Pulmonary artery endothelial cell (primary cell): ENCODE data around the gene MCU. TPM values are rescaled to one million over a fixed set of nuclear protein-coding genes. Genes with fewer than 3 reads are reported as not detected.
A peak's percentile ranks its signal among the peaks of the same experiment; 100 is the strongest.

Source experiments
- DNase-seq: peaks from one replicate; pipeline ENCODE4 v3.0.0-alpha.2; 2011; ENCODE audit warnings: low read depth, low spot score
- total RNA-seq: library from RNA; depleted of rRNA; stranded (reverse); fragments of >200 nt; gene quantifications from 2 replicates; pipeline ENCODE4 v1.2.3, GENCODE V29; 2014

Gene MCU
- total RNA-seq, 1 donor from 2014 or later, result 22.4 TPM

GRCh38 chr10:72802332-72802731 lies 110.4 kb downstream of the MCU start:
- no peak for DNase-seq

DNA sequence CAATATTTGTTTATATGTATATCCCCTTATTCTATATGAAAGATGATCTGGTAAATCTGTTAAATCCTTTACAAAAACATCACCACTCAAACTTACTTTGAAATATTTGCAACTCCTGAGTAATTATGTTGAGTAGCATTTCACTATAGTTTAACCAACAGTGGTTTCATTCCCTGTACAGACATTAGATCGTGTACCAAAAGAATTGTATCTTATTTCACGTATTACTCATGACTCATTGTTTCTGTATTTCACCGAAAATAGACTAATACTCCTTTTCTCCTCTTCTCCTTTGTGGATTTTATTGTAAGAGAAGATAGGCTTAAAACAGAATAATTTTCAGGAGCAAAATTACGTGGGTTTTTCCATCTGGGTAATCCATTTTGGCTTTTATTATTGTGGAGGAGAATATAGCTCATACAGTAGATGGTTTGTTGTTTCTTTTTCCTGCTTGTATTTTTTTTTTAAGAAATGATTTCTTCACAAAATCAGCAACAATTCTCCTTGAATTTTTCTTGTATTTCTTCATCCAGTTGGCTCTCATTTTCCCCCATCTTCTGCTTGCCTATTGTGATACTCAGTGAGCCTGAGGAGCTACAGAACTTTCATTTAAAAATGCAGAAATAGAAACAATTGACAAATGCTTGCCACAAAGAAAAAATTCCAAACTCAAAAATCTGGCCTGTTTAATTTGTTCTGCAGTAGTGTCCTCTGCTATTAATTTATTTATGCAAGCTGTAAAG lies 111.0 kb downstream of the MCU start:
- DNase-seq, result no peak

- DNase-seq, result no peak
Observed at GRCh38 chr10:72808001-72808400, 116.1 kb downstream of the MCU start.

DNA sequence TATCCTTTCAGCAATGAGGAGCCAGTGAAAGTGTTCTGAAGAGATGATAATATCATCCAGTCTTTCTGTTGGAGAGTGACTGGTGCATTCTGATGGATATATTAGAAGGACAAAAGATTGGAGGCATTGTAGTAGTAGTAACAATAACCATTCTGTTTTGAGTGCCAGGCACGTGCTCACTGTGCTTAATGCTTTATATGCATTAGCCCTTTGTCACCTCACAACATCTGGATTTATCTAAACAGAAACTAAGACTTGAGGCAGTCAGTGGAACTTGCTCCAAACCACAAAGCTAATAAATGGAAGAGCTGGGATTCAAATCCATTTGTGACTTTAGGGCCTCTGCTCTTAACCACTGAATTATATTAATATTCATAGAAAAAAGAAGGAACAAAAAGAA lies 117.1 kb downstream of the MCU start:
- DNase-seq, result no peak

- no peak for DNase-seq
Observed at GRCh38 chr10:72810976-72811375, 119.0 kb downstream of the MCU start.

- DNase-seq, result no peak
Observed at GRCh38 chr10:72812415-72812752, 120.4 kb downstream of the MCU start.

DNA sequence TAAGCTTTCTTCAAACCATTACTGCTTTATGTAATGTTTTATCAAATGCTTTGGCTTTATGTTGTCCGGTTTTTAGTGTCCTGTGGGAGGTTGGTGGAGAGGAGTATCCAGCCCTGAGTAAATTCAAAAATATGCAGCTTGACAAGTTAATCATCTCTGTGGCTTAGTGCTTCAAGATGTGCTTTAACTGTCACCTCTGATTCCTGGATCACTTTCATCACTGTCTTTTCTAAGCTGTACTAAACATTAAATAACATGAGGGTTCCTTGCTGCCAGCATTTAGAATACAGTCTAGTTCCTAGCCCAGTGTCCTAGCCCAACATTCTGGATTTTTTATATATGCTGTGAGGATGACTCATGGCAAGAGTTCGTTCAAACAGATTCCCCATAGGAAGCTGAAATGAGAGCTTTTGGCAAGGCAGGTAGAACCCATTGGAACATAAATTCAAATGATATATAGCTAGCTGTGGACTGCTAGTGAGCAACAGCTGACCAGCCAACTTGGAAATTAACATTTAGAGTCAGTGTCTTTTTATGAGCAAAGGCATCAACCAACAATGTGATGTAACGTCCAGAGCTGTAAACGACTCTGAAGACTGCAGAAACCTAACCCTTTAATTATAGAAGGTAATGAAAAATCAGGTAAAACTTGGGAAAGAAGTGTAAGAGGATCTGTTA lies 120.9 kb downstream of the MCU start:
- DNase-seq, result no peak

GRCh38 chr10:72814099-72814790 lies 122.3 kb downstream of the MCU start:
- DNase-seq, result peak; percentile 19

DNA sequence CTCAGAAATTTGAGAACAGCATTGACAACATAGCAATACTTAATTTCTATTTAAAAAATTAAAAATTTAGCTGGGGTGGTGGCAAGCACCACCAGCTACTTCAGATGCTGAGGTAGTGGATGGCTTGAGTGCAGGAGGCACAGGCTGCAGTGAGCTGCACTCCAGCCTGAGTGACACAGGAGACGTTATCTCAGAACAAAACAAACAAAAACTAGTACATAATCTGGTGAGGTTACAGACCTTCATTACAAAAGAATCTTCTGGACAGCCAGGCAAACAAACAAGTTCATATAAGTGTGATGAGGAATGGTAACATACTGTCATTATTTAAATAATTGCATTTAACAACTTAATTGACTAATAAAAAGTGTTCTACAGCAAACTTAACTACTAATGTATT lies 124.6 kb downstream of the MCU start:
- no peak for DNase-seq

- DNase-seq, result no peak
Observed at GRCh38 chr10:72818076-72818475, 126.1 kb downstream of the MCU start.

DNA sequence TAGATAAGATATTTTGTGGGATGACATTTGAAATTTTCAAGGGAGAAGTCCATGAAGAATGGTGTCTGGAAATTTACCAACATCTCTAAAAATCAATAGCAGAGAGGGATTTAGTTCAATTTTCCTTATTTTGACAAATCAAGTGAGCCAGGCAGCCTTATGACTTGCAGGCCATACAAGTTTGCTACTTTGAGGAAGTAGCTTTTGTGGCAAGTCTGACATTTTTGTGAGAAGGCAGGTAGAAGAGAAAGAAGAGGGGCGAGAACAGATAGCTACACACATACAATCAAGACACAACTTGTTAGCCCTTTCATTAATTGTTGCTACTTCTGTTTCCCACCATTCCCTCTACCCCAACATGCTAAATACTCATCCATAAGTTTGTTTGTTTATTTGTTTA lies 127.1 kb downstream of the MCU start:
- no peak for DNase-seq

- DNase-seq, result no peak
Observed at GRCh38 chr10:72821606-72822005, 129.7 kb downstream of the MCU start.

- DNase-seq, result no peak
Observed at GRCh38 chr10:72822342-72822986, 130.5 kb downstream of the MCU start.

GRCh38 chr10:72825163-72825562 lies 133.2 kb downstream of the MCU start:
- DNase-seq, result no peak

DNA sequence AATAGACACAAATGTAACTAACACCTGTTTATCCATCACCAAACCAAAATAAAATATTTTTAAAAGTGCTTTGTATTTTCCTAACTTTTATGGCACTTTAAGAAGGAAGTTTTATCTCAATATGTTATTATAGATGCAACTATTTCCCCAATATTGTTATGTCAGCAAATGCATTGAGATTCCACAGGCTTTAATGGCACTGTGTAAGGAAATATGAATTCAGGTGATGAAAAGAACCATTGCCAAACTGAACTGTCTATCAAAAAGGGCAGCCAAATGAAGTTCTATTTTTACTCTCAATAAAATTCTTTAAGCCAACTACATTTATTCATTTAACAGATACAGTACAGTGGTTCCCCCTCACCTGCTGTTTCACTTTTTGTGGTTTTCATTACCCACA lies 134.4 kb downstream of the MCU start:
- no peak for DNase-seq

GRCh38 chr10:72828294-72828693 lies 136.4 kb downstream of the MCU start:
- DNase-seq, result no peak

- no peak for DNase-seq
Observed at GRCh38 chr10:72830625-72831024, 138.7 kb downstream of the MCU start.

GRCh38 chr10:72831696-72832409 lies 139.9 kb downstream of the MCU start:
- no peak for DNase-seq

DNA sequence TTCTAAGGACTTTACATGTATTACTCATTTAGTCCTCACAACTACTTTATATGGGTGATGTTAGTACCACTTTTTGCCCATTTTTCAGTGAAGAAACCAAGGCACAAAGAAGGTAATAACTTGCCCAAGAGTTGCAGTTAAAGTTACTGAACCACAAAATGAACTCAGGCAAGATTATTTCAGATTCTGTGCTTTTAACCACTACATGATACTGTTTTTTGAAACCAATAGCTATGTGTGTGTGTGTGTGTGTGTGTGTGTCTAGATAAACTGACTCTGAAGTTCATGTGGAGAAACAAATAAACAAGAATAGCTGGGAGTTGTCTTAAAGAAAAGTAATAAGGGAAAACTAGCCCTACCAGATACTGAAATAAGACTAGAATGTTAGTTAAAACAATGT lies 140.8 kb downstream of the MCU start:
- no peak for DNase-seq

DNA sequence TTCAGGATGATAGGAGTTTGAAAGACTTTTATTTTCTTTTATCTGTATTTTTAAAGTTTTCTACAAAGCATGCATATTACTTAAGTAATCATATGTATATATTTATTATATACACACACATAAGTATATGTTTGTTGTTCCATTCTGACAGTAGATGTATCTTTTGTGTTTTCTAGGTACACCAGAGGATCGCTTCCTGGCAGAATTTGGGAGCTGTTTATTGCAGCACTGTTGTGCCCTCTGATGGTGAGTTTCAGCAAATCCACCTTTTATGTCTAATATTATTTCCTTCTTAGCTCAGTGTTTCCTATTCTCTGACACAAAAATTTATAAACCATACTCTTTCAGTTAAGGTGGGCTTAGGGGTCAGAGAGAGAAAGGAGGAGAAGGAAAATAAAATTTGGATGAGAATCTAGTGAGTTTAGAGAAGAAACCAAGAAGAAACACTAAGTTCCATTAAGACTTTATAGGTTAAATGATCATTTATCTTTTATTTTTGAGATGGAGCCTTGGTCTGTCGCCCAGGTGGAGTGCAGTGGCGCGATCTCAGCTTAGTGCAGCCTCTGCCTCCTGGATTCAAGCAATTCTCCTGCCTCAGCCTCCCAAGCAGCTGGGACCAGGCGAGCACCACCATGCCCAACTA lies 142.4 kb downstream of the MCU start:
- DNase-seq, result peak; percentile 32

GRCh38 chr10:72840319-72840718 lies 148.4 kb downstream of the MCU start:
- DNase-seq, result no peak
